Measurements from ENCODE around the gene U2AF2.
A peak's percentile ranks its signal among the peaks of the same experiment; 100 is the strongest.
"Not testable (repeated sequence)": the region's sequence is repeated elsewhere in the genome, so short reads cannot be mapped to it uniquely, and the experiment has no call there.

The U2AF2 gene

DNA sequence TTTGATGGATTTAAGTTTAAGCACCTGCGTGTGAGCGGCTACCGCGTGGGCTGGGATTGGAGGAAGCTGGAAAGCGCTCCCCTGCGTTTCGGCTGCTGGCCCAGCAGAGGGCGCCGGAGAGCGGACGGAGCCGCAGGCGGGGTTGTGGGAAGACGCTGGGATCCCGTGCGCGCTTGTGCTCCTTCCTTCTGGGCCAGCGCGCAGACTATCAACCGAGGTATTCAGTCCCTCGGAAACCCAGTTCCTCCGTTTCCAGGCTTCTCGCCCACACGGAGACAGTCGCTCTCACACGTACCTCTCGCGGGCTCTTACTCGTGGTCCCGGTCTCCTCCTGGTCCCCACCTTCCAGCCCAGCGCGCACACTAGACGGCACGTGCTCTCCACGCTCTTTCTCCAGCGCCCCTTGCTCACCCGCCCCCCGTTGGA, 49.0 kb downstream of the U2AF2 start:
- TF ChIP-seq, protein P1, sequence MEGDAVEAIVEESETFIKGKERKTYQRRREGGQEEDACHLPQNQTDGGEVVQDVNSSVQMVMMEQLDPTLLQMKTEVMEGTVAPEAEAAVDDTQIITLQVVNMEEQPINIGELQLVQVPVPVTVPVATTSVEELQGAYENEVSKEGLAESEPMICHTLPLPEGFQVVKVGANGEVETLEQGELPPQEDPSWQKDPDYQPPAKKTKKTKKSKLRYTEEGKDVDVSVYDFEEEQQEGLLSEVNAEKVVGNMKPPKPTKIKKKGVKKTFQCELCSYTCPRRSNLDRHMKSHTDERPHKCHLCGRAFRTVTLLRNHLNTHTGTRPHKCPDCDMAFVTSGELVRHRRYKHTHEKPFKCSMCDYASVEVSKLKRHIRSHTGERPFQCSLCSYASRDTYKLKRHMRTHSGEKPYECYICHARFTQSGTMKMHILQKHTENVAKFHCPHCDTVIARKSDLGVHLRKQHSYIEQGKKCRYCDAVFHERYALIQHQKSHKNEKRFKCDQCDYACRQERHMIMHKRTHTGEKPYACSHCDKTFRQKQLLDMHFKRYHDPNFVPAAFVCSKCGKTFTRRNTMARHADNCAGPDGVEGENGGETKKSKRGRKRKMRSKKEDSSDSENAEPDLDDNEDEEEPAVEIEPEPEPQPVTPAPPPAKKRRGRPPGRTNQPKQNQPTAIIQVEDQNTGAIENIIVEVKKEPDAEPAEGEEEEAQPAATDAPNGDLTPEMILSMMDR (IDR thresholded peaks at IDR 0.05; ENCODE audit: low read depth, low read length), result peak; percentile 53
- H3K4me3 ChIP-seq (ENCODE audit: low read depth, low read length), result no peak overlapping the region

DNA sequence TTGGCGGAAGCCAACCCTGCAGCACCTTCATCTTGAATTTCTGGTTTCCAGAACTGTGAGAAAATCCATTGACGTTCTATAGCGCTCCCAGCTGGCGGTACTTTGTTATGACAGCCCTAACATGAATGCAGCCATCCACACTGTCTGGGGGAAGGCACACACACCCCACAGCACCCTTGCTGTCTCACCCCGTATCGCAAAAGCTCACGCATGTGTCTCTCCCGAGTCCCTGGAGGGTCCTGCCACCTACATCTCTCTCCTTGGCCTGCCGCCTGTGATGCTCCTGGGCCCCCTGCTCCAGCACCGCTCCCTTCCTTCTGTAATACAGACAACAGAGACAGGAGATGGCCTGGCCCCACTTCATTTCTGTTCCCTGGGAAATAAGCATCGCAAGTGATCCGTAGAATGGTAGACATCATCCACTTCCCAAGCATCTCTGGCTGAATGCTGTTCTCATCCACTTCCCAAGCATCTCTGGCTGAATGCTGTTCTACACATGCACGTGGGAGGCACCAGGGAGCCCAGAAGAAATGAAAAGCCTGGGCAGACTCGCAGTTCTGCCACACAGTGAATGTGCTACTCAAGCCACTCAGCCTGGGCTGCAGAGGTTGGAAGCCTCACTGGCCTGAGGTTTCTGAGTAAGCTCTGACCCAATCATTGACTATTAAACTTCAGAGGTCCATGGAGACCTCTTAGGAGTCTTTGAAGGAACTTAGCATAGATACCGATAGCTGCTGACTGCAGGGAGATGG, 49.8 kb downstream of the U2AF2 start:
- TF ChIP-seq, protein P1 (IDR thresholded peaks at IDR 0.05; ENCODE audit: low read depth, low read length), result 0 out of 2 replicates have a peak, but pooled peaks have one; percentile 10
- H3K4me3 ChIP-seq (ENCODE audit: low read depth, low read length), result no peak overlapping the region

DNA sequence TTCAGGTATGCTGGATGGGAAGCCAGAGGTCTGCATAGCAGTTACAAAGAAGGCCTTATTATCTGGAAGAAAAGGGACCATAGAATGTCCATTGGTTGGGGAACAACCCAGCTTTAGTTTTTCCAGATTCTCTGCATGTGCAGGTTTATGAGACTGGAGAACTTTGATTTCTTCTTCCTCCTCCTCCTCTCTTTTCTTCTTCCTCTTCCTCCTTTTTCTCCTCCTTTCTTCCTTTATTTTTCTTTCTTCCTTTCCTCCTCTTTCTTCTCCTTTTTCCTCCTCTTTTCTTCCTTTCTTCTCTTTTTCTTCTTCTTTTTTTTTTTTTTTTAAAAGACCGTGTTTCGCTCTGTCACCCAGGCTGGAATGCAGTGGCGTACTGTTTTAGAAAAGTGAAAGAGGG, 51.1 kb downstream of the U2AF2 start:
- H3K4me3 ChIP-seq (ENCODE audit: low read depth, low read length), result no peak overlapping the region
- TF ChIP-seq, protein P1 (IDR thresholded peaks at IDR 0.05; ENCODE audit: low read depth, low read length), result no peak

DNA sequence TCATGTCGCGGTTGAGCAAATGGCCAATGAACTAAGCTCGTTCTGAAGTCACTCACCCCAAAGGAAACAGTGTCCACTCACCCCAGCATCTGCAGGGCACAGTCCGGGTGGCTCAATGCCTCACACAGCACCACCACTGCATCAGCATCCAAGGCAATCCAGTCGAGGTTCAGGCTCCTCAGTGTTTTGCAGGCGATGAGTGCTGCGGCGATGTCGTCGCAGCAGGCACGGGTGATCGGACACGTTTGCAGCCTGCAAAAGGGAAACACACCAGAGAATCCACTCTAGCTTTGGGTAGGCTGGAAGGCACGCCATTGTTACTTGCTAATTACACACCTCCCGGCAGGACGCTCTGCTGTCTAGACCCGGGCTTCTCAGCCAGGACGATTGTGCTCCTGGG, 56.9 kb downstream of the U2AF2 start:
- TF ChIP-seq, protein P1 (IDR thresholded peaks at IDR 0.05; ENCODE audit: low read depth, low read length), result no peak

DNA sequence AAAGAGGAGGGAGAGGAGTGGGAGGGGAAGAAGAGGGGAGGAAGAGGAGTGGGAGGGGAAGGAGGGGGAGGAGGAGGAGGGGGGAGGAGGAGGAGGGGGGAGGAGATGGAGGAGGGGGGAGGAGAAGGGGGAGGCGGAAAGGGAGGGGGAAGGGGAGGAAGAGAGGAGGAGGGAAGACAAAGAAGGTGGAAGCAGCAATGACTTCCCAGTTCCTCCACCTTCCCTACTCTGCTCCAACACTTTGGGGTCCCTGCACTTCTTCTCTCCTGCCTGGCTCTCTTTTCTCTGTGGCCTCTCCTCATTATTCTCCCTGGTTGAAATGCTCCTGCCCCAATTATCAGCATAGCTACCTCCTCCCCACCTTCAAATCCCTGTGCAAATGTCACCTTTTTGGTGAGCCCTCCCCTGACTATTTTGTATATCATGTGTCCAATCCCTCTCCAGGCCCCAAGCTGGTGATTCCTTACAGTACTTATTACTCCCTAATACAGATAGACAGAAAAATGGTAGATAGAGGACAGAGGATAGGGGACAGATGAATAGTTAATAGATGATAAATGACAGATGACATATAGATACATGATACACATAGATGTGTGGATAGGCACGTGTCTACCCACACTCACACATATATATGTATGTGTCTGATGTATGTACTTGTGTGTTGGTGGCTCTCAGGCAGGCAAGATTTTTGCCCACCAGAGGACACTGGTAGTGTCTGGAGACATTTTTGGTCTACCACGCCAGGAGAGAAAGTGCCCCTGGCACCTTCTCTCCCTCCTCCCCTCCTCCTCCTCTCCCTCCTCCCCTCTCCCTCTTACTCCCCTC, 58.2 kb downstream of the U2AF2 start:
- TF ChIP-seq, protein P1 (IDR thresholded peaks at IDR 0.05; ENCODE audit: low read depth, low read length), result no peak
- no peak overlapping the region for H3K4me3 ChIP-seq (ENCODE audit: low read depth, low read length)

More for the DNA sequence above, 56.9 kb downstream of the U2AF2 start:
- H3K4me3 ChIP-seq (ENCODE audit: low read depth, low read length), result no peak overlapping the region

DNA sequence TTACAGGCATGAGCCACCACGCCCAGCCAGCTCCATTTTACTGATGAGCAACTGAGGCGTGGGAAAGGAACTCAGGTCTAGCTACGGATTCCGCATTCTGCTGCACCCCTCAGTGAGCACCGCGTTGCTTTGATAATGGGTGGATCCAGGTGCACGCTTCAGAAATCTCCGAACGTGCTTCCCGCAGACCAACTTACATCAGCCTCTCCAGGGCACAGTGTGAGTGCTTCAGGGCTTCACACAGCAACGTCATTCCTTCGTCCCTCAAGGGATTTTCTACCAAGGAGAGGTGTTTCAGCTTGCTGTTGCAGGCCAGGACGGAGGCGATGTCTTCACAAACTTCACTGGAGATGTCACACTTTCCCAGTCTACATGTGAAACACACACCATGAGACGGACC, 61.7 kb downstream of the U2AF2 start:
- TF ChIP-seq, protein P1 (IDR thresholded peaks at IDR 0.05; ENCODE audit: low read depth, low read length), result no peak
- H3K4me3 ChIP-seq (ENCODE audit: low read depth, low read length), result no peak overlapping the region

DNA sequence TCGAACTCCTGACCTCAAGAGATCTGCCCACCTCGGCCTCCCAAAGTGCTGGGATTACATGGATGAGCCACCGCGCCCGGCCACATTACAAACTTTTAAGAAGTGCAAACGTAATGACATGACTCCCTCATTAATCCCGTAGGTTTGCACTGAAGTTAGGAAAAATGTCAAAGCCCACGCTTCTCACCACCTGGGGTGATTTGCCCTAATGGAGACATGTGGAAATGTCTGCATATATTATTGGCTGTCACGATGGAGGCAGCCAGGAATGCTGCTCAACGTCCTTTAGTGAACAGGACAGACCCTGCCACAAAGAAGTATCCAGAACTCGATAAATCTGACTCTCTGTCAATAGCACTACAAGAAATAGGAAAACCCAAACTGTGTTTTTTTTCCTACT, 62.4 kb downstream of the U2AF2 start:
- TF ChIP-seq, protein P1 (IDR thresholded peaks at IDR 0.05; ENCODE audit: low read depth, low read length), result no peak
- no peak overlapping the region for H3K4me3 ChIP-seq (ENCODE audit: low read depth, low read length)

DNA sequence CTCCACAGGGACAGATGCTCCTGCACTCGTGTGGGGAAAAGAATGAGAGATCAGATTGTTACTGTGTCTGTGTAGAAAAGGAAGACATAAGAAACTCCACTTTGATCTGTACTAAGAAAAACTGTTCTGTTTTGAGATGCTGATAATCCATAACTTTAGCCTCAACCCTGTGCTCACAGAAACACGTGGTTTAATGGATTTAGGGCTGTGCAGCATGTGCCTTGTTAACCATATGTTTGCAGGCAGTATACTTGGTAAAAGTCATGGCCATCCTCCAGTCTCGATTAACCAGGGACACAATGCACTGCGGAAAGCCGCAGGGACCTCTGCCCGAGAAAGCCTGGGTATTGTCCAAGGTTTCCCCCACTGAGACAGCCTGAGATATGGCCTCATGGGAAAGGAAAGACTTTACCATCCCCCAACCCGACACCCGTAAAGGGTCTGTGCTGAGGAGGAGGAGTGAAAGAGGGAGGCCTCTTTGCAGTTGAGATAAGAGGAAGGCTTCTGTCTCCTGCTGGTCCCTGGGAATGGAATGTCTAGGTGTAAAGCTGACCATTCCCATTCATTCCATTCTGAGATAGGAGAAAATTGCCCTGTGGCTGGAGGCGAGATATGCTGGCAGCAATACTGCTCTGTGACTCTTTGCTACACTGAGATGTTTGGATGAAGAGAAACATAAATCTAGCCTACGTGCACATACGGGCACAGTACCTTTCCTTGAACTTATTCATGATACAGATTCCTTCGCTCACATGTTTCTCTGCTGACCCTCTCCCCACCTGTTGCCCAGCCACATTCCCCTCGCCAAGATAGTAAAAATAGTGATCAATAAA, 63.3 kb downstream of the U2AF2 start:
- H3K4me3 ChIP-seq (ENCODE audit: low read depth, low read length), result not testable (repeated sequence)
